Measurements from ENCODE around the gene STK38.

- no peak for TF ChIP-seq EZH2 (IDR thresholded peaks at IDR 0.05; ENCODE audit: borderline replicate concordance, insufficient read depth, low read depth, low read length, poor library complexity, severe bottlenecking)
- no peak for TF ChIP-seq CTCF (IDR thresholded peaks at IDR 0.05)
These were observed 13.5 kb upstream of the STK38 start for GRCh38 chr6:36560822-36561221.

Measured in B cell (primary cell).